Tibial nerve (tissue), 4 donors: ENCODE measurements around the gene BOC.

Experiments used
- CTCF ChIP-seq, 5 experiments: fragments of 200-600 bp in 3 of 5; fragments of 450-650 bp in 2 of 5; sonication (generic) in 3 of 5; IDR thresholded peaks; one replicate each; pipeline ENCODE4 v1.5.1; 2016 to 2019; ENCODE audit warnings: antibody characterized with exemption in 5 of 5, mild to moderate bottlenecking in 3 of 5, moderate library complexity in 2 of 5
- EP300 ChIP-seq, 2 donors: sonication (generic); formaldehyde crosslinking; IDR thresholded peaks; one replicate each; pipeline ENCODE4 v1.6.1; 2017; ENCODE audit warnings: antibody characterized with exemption in 2 of 2, mild to moderate bottlenecking in 1 of 2

- TF ChIP-seq CTCF (IDR thresholded peaks at IDR 0.05) = no peak
- TF ChIP-seq EP300 (IDR thresholded peaks at IDR 0.05) = no peak
Measured at GRCh38 chr3:113200946-113201345, 10.4 kb upstream of the BOC start.
